Measurements from ENCODE around the gene AQP6.

GRCh38 chr12:49972641-49973360 is at the start of gene AQP6:
- TF ChIP-seq CTCF (conservative IDR thresholded peaks at IDR 0.05; ENCODE audit: low read length) (no peak), EZH2phosphoT487 (IDR thresholded peaks at IDR 0.05; ENCODE audit: borderline replicate concordance, low read depth, low read length) (no peak)

All from OCI-LY7 (cell line).